PC-3 (cell line): ENCODE data around the gene PHF19. TPM values are rescaled to one million over a fixed set of nuclear protein-coding genes. Genes with fewer than 3 reads are reported as not detected.

Source experiments
- ATAC-seq: fragments of 200-7000 bp; cut with Tn5 transposase; 2 replicates; pipeline ENCODE4 v1.9.1; 2020; ENCODE audit warnings: mild to moderate bottlenecking, moderate library complexity
- BruUV-seq: library from RNA; stranded (reverse); fragments of 400-500 nt; replicated peaks from 2 replicates; lab custom pipeline; 2021; lab: Mats Ljungman, UMichigan
- CTCF ChIA-PET: fragments of 300-600 bp; sonication (Branson Sonifier 250); formaldehyde crosslinking; loops from one replicate; lab custom pipeline; 2022; ENCODE audit warnings: antibody characterized with exemption; lab: Charles Lee
- POLR2A ChIA-PET: fragments of 300-600 bp; sonication (Branson Sonifier 250); formaldehyde crosslinking; loops from one replicate; lab custom pipeline; 2022; ENCODE audit warnings: antibody characterized with exemption; ENCODE audit not compliant: unreplicated experiment; lab: Charles Lee
- DNase-seq: peaks from one replicate; pipeline ENCODE4 v3.0.0-alpha.2; 2015
- H2AFZ ChIP-seq: fragments of 300-600 bp; sonication (generic); 2 replicates; pipeline ENCODE4 v1.6.0; 2016; ENCODE audit warnings: antibody characterized with exemption, low read length
- H3F3A ChIP-seq: fragments of 300-600 bp; sonication (generic); one replicate; pipeline ENCODE4 v1.6.0; 2017; ENCODE audit warnings: antibody characterized with exemption, low read length, control low read depth, mild to moderate bottlenecking; ENCODE audit not compliant: unreplicated experiment
- H3K27ac ChIP-seq: fragments of 300-600 bp; sonication (generic); 2 replicates; pipeline ENCODE4 v1.5.1; 2016; ENCODE audit warnings: mild to moderate bottlenecking, low read length
- H3K27me3 ChIP-seq: fragments of 300-600 bp; sonication (generic); 2 replicates; pipeline ENCODE4 v1.6.1; 2016; ENCODE audit warnings: low read length, mixed read lengths
- H3K36me3 ChIP-seq: fragments of 300-600 bp; sonication (generic); 2 replicates; pipeline ENCODE4 v1.6.1; 2016; ENCODE audit warnings: low read depth, mixed run types, low read length, mixed read lengths
- H3K4me1 ChIP-seq: fragments of 300-600 bp; sonication (generic); 2 replicates; pipeline ENCODE4 v1.5.1; 2016; ENCODE audit warnings: low read length; ENCODE audit not compliant: insufficient read depth
- H3K4me2 ChIP-seq: fragments of 300-600 bp; sonication (generic); 2 replicates; pipeline ENCODE4 v1.6.0; 2016; ENCODE audit warnings: low read length
- H3K4me3 ChIP-seq: fragments of 300-600 bp; sonication (generic); 2 replicates; pipeline ENCODE4 v1.5.1; 2016; ENCODE audit warnings: mild to moderate bottlenecking, low read length, mixed read lengths
- H3K79me2 ChIP-seq: fragments of 300-600 bp; sonication (generic); 2 replicates; pipeline ENCODE4 v1.6.1; 2017; ENCODE audit warnings: low read length, mixed read lengths
- H3K9ac ChIP-seq: fragments of 300-600 bp; sonication (generic); 2 replicates; pipeline ENCODE4 v1.6.0; 2016; ENCODE audit warnings: mild to moderate bottlenecking, low read length
- H3K9me2 ChIP-seq: fragments of 300-600 bp; sonication (generic); replicated peaks from 2 replicates; pipeline ENCODE4 v1.6.1; 2016; ENCODE audit warnings: mixed run types, low read length, mixed read lengths
- H3K9me3 ChIP-seq: fragments of 300-600 bp; sonication (generic); 2 replicates; pipeline ENCODE4 v1.6.1; 2016; ENCODE audit warnings: low read length, mixed read lengths
- H4K20me1 ChIP-seq: fragments of 300-600 bp; sonication (generic); 2 replicates; pipeline ENCODE4 v1.6.1; 2016; ENCODE audit warnings: low read length, mixed read lengths
- CTCF ChIP-seq: fragments of 300-600 bp; sonication (generic); conservative IDR thresholded peaks from 2 replicates; pipeline ENCODE4 v1.5.1; 2017; ENCODE audit warnings: antibody characterized with exemption, low read depth, mild to moderate bottlenecking, low read length
- EZH2 ChIP-seq: fragments of 300-600 bp; sonication (generic); IDR thresholded peaks from one replicate; pipeline ENCODE4 v1.6.1; 2017; ENCODE audit warnings: antibody characterized with exemption, mild to moderate bottlenecking, low read length; ENCODE audit not compliant: unreplicated experiment
- EZH2phosphoT487 ChIP-seq: fragments of 300-600 bp; sonication (generic); IDR thresholded peaks from 2 replicates; pipeline ENCODE4 v1.6.1; 2018; ENCODE audit warnings: mild to moderate bottlenecking, antibody characterized with exemption, low read length, borderline replicate concordance
- intact Hi-C: fragments of 100-400 bp; cut with micrococcal nuclease; formaldehyde crosslinking; loops from 2 replicates; pipeline ENCODE4 v1.9.0; 2023
- total RNA-seq: library from RNA; depleted of rRNA; stranded (reverse); fragments of >200 nt; gene quantifications from 2 replicates; pipeline ENCODE4 v1.2.3, GENCODE V29; 2014

The PHF19 gene
- total RNA-seq, 1 experiment from 2014 or later: 104 TPM

DNA sequence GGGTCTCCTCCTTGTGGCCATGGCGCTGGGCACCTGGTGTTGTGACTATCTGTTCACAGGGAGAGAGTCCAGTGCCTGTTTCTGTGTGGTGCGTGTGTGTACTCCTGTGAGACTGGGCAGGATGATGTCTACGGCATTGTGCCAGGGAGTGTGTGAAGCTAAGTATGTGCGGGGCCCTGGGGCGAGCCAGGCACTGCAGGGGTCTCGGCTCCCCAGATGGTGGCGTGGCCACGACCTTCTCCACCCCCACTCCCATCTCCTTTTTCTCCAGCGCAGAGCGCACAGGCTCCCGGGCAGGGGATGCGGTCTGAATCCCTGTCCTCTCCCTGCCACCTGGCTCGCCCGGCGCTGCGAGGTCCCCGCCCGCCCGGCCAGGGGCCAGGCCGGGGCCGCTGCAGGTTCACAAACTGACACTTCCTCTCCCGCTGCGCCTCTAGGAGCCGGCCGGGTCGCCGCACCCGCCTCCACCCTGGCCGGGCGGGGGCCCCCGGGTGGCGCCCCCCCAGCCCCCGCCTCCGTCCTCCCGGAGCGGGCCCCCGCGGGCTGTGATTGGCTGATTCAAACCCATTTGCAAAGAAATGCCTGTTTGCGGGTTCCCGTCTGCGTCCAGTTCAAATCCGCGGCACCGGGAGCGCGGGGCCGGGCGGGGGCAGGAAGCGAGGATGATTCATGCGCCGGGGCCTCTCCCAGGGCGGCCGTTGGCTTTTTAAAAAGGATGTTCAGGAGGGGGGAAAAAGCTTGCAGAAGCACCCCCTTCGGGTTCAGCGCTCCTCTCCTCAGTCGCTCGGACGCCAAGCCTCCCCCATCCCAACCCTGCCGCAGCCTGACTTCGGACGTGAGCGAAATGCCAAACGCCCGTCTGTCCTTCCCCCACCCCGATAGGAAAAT, 790 bp downstream of the PHF19 start:
- H3K4me2 ChIP-seq: peak overlapping the region; percentile 96
- no peaks in the 10 kb centered on the region for H3K27me3 ChIP-seq
- peak overlapping the region; percentile 79 for H2AFZ ChIP-seq
- TF ChIP-seq EZH2: no peak
- TF ChIP-seq CTCF: no peak; the same call in 1 of the 2 replicates
- no peak for TF ChIP-seq EZH2phosphoT487
- peak; percentile 89 for DNase-seq
- TSS peak; percentile 53 for BruUV-seq
- intact Hi-C loops: loop anchor here (2.0 kb wide), 1 partner anchor 61 kb away; no protein-coding TSS in a partner anchor
- peaks cover 47% of the 10 kb centered on the region for H3K4me1 ChIP-seq
- no peaks in the 10 kb centered on the region for H3K9me3 ChIP-seq
- peak overlapping the region; percentile 99 for H3K27ac ChIP-seq
- H3K36me3 ChIP-seq: peaks cover 18% of the 10 kb centered on the region
- peak overlapping the region; percentile 97 for H3K9ac ChIP-seq
- H3K4me3 ChIP-seq: peak overlapping the region; percentile 81
- H3K79me2 ChIP-seq: peaks cover 30% of the 10 kb centered on the region
- H3F3A ChIP-seq: no peaks in the 10 kb centered on the region
- peak; percentile 56 for ATAC-seq
- ChIA-PET POLR2A (interaction anchor here (0.7 kb wide), 1 partner anchor 166 kb away, joined by 7 read pairs; no protein-coding TSS in a partner anchor), CTCF (no interaction called here)
- no peaks in the 10 kb centered on the region for H3K9me2 ChIP-seq
- no peaks in the 10 kb centered on the region for H4K20me1 ChIP-seq

DNA sequence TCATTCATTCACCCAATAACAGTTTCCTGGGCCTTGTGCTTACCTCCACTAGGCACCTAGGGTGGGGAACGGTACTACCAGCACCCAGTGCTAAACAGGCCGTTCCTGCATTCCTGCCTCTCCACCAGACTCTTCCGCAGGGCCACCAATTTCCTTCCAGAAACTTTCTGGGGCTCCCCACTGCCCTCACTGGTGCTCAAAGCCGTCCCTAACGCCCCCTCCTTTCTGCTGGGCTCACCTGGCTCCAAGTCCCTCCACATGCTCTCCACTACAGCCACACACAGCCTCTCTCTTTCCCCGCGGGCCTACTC, 1.4 kb downstream of the PHF19 start:
- no peak for DNase-seq
- Histone ChIP-seq H3K4me1 (peaks cover 47% of the 10 kb centered on the region), H4K20me1 (no peaks in the 10 kb centered on the region), H3K27ac (peak overlapping the region; percentile 99), H3K9ac (peak overlapping the region; percentile 97), H3F3A (no peaks in the 10 kb centered on the region), H3K4me2 (peak overlapping the region; percentile 96), H3K79me2 (peaks cover 30% of the 10 kb centered on the region), H3K9me3 (no peaks in the 10 kb centered on the region), H3K27me3 (no peaks in the 10 kb centered on the region), H3K4me3 (peak overlapping the region; percentile 81), H3K36me3 (peaks cover 20% of the 10 kb centered on the region), H3K9me2 (no peaks in the 10 kb centered on the region), H2AFZ (peak overlapping the region; percentile 79)
- no peak for TF ChIP-seq CTCF
- no peak for TF ChIP-seq EZH2phosphoT487
- TF ChIP-seq EZH2: no peak
- CTCF ChIA-PET: no interaction called here
- ATAC-seq: no peak
- no TSS peak for BruUV-seq
- POLR2A ChIA-PET: no interaction called here
- intact Hi-C loops: no loop called here

GRCh38 chr9:120875195-120875565, 1.8 kb downstream of the PHF19 start:
- H3K9me2 ChIP-seq: no peaks in the 10 kb centered on the region
- H3K9ac ChIP-seq: peak overlapping the region; percentile 97
- ChIA-PET CTCF (no interaction called here), POLR2A (no interaction called here)
- H3K9me3 ChIP-seq: no peaks in the 10 kb centered on the region
- peaks cover 20% of the 10 kb centered on the region for H3K36me3 ChIP-seq
- no peak overlapping the region for H2AFZ ChIP-seq
- peak overlapping the region; percentile 81 for H3K4me3 ChIP-seq
- no TSS peak for BruUV-seq
- H4K20me1 ChIP-seq: no peaks in the 10 kb centered on the region
- TF ChIP-seq EZH2: no peak
- TF ChIP-seq CTCF: no peak
- no peak for TF ChIP-seq EZH2phosphoT487
- H3K27me3 ChIP-seq: no peaks in the 10 kb centered on the region
- H3F3A ChIP-seq: no peaks in the 10 kb centered on the region
- H3K4me2 ChIP-seq: peak overlapping the region; percentile 96
- intact Hi-C loops: no loop called here
- peaks cover 47% of the 10 kb centered on the region for H3K4me1 ChIP-seq
- no peak for DNase-seq
- H3K27ac ChIP-seq: peak overlapping the region; percentile 99
- no peak for ATAC-seq
- H3K79me2 ChIP-seq: peaks cover 30% of the 10 kb centered on the region
